SK-N-MC (cell line): Measurements from ENCODE around the gene HUS1B.

ENCODE experiments used
- FOXP2 ChIP-seq: optimal IDR thresholded peaks from 2 replicates; pipeline ENCODE3; 2011; ENCODE audit warnings: mild to moderate bottlenecking, moderate library complexity; ENCODE audit not compliant: insufficient read depth; ENCODE audit errors: extremely low read length, control extremely low read depth
- POLR2AphosphoS5 ChIP-seq: IDR thresholded peaks from 2 replicates; pipeline ENCODE4 v1.6.1; 2012; ENCODE audit warnings: mild to moderate bottlenecking, low read depth, low read length, borderline replicate concordance

GRCh38 chr6:636488-636887, 20.4 kb downstream of the HUS1B start:
- TF ChIP-seq POLR2AphosphoS5 (no peak), FOXP2 (no peak)
